Superior temporal gyrus (tissue), 1 donor: ENCODE measurements around the gene KLF15.

ENCODE experiments used
- DNase-seq: peaks from one replicate; pipeline ENCODE4 v3.0.0-alpha.2; 2016; ENCODE audit errors: extremely low spot score

The KLF15 gene

GRCh38 chr3:126306397-126306796 is 50.8 kb downstream of the KLF15 start:
- DNase-seq: no peak

- no peak for DNase-seq
These were observed 51.8 kb downstream of the KLF15 start for GRCh38 chr3:126305427-126305826.

- DNase-seq: no peak
These were observed 52.5 kb downstream of the KLF15 start for GRCh38 chr3:126304704-126305103.

- DNase-seq: no peak
These were observed 52.9 kb downstream of the KLF15 start for GRCh38 chr3:126304291-126304690.

- DNase-seq: no peak
These were observed 53.9 kb downstream of the KLF15 start for GRCh38 chr3:126303272-126303671.

DNA sequence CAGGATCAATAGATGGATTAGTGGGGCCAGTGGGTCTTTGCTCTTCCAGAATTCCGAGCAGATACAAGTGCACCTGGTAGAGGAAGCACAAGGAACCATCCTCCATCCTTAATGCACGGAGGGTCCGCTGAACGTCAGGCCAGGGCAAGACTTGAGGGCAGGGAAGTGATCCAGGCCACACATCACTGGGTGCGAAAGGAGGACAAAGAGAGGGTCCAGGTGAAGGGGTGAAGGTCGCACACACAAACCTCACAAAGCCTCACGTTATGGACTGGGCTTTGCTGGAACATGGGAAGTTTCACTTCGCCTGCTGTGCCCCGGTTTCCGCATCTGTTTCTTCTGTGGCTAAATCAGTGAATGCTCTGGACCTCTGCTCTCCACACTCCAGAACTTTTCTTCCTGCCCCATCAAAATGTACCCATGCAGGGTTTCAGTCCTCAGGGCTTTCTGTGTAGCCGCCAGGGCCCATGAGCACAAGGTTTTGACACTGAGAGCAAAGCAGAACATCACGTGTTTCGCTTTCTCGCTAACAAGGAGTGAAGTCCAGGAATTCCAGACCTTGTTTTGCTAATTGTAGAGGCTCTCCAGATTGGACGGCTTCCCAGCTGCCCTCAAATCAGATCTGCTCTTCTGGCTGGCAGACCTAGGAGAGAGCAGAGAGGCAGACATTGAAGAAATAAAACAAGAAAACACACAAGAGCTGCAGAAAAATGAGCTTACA is 56.3 kb downstream of the KLF15 start:
- DNase-seq: no peak

GRCh38 chr3:126300001-126300760 is 57.0 kb downstream of the KLF15 start:
- DNase-seq: no peak

DNA sequence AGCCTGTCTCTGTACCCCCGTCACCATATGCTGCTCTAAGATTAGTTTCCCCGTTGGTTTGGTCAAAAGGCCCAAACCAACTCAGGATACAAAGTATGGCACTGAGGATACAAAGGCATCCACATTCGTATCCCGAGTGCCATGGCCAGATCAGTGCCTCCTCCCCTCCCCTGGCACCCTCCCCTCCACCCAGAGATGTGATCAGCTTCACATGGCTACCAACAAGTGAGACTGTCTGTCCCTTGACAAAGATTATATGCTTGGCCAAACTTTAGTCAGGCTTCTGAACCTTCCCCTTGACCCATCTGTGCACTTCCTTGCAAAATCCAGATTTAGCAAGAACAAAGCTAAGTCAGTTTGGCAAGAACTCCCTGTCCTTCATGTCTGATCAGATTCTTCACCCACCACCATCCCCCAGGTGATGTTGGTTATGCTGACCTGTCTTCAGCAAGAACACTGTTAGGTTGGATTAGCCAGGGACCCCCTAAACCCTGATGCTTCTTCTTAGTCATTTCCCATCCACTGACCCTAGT is 61.7 kb downstream of the KLF15 start:
- no peak for DNase-seq

GRCh38 chr3:126294211-126294808 is 62.9 kb downstream of the KLF15 start:
- DNase-seq: no peak

DNA sequence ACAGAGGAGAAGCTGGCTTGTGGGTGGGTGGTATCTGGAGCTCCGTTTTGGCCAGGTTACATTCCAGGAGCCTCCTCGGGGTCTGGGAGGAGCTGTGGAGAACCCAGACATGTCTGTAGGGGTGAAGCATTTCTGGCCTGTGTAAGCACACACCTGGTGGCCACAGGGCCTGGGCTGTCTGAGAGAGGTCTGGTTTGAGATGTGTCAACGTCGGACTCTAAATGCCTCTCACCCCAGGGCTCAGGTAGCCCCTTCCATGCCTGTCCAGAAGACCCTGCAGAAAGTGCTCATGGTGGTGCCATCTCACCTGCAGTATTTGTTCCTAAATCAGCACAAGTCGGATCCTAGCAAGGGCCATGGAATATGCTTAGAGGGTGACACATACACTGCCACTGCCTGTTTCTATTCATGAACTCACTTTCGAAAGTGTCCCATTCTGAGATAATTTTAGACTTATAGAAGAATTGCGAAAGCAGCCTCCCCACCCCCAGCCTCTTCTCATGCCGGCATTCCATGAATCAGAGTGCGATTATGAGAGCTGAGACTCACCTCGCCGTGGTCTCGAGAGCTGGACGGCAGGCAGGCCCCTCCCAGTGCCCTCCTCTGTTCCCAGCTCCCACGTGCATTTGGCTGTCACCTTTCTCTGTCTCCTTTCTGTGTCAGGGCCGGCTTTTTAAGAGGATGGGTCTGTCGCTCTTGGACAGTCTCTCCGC is 63.7 kb downstream of the KLF15 start:
- no peak for DNase-seq
